Caki2 (cell line): ENCODE data around the gene NEK4. TPM values are rescaled to one million over a fixed set of nuclear protein-coding genes. Genes with fewer than 3 reads are reported as not detected.

Experiments
- DNase-seq: peaks from one replicate; pipeline ENCODE4 v3.0.0-alpha.2; 2015; ENCODE audit warnings: low read depth
- in situ Hi-C: cut with HindIII; loops from 2 replicates; pipeline ENCODE4 v1.10.0; 2016; ENCODE audit warnings: low sequenced_read_pairs, low pct_unique_long_range_greater_than_20kb, mixed read lengths
- total RNA-seq: library from RNA; depleted of rRNA; stranded (reverse); fragments of >200 nt; shearing (Covaris generic); gene quantifications from 2 replicates; pipeline ENCODE4 v1.2.3, GENCODE V29; 2014; ENCODE audit warnings: low replicate concordance

Gene NEK4
- total RNA-seq, 1 experiment from 2014 or later = 27.3 TPM

- in situ Hi-C loops = no loop called here
- no peak for DNase-seq
Observed at GRCh38 chr3:52794612-52795099, 23.9 kb upstream of the NEK4 start, which contains the start of gene ITIH3. Gene ITIH3 (plus strand): TSS chr3:52794796. CDS start chr3:52794804, 8 bp downstream.

DNA sequence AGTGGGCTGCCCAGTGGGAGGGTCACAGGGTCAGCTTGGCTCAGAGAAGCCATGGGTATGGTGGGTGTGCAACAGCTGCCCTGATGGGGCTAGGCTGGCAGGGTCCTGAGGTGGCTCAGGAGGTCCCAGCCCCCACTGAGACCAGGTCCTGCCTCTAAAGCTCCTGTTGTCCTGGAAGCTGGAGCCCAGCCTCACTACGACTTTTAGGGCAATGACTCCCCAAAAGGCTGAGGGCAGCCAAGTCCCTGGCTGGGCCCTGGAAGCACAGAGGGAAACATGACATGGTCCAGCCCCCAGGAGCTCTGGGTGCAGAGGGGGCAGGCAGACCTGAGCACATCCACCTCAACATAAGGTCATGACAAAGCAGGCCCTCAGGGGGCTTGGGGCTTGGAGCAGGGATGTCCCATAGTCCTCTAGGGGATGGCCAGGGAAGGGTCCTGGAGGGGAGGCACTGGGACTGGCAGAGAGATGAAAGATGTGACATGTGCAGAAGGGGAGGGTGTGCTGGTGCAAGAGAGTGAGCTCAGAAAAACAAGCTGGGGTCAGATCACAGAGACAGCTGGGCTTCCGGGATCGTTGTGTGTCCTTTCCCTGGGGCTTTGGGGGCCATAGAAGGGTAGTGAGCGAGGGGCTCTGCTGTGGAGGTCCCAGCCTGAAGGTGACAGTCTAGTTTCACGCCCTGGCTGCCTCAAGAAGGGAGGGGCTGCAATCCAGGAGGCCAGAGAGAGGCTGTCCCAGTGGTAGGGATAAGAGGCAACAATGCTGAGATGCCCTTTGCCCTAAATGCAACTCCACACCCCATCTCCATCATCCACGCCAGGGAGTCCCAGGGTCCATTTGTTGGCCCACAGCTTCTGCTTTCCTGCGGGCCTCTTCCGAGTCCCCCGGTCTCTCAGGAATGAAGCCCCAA lies 23.2 kb upstream of the NEK4 start:
- in situ Hi-C loops = no loop called here
- DNase-seq = no peak

- in situ Hi-C loops = no loop called here
- DNase-seq = no peak
Observed at GRCh38 chr3:52792961-52793695, 22.4 kb upstream of the NEK4 start.

- in situ Hi-C loops = no loop called here
- DNase-seq = no peak
Observed at GRCh38 chr3:52792413-52792812, 21.7 kb upstream of the NEK4 start.

DNA sequence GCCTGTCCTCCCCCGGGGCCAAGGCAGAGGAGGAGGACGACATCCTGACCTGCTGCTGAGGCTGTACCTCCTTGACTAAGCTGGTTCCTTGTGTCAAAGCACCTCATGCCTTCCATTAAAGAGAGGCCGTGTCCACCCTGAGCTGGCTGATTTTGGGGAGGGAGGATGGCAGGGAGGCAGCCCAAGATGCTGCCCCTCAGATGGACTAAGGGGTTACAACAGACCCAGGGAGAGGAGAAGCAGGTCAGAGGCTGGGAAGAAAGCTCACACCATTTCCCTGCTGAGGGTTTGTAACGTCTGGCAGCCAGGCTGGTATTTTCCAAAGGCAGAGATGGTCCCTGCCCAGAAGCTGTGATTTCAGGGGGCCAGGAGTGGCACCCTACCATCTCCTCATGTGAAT lies 21.2 kb upstream of the NEK4 start:
- in situ Hi-C loops = no loop called here
- DNase-seq = no peak

- in situ Hi-C loops = no loop called here
- no peak for DNase-seq
Observed at GRCh38 chr3:52791366-52791765, 20.6 kb upstream of the NEK4 start.

GRCh38 chr3:52790741-52791140 lies 20.0 kb upstream of the NEK4 start:
- DNase-seq = no peak
- in situ Hi-C loops = no loop called here

- no peak for DNase-seq
- in situ Hi-C loops = no loop called here
Observed at GRCh38 chr3:52790337-52790736, 19.6 kb upstream of the NEK4 start.

GRCh38 chr3:52789746-52790040 lies 19.0 kb upstream of the NEK4 start:
- DNase-seq = no peak
- in situ Hi-C loops = no loop called here

DNA sequence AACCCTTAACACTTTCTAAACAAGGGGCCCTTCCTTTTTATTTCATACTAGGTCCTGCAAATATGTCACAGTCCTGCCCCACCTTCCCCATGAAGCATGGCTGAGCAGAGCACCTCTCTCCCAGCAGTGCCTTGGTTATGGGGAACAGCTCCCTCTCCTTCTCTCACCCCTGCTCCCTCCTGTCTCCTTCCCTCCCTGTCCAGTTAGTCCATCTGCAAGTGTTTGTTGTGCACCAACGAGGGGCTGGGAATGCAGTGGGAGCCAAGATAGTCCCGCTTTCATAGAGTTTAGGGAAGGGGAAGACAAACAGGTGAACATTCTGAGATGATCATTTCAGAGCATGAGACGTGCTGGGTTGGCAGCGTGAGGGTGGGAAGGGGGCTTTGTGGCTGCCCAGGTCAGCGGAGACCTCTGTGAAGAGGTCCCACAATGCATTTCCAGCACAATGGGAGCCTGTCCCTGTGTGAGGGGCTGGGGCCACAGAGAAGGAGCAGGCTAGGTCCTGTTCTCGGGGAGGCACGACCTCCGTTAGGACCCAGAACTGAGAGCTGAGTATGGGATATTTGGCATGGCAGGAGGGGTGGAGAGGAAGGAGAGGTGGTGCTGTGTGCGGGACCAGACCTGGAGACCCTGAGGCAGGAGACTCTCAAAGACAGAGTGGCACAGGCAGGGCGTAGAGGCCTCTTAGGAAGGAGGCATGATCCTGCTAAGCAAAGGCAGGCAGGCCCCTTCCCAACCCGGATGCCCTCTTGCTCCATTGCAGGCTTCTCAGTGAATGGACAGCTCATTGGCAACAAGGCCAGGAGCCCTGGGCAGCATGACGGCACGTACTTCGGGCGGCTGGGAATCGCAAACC lies 18.4 kb upstream of the NEK4 start:
- in situ Hi-C loops = no loop called here

DNA sequence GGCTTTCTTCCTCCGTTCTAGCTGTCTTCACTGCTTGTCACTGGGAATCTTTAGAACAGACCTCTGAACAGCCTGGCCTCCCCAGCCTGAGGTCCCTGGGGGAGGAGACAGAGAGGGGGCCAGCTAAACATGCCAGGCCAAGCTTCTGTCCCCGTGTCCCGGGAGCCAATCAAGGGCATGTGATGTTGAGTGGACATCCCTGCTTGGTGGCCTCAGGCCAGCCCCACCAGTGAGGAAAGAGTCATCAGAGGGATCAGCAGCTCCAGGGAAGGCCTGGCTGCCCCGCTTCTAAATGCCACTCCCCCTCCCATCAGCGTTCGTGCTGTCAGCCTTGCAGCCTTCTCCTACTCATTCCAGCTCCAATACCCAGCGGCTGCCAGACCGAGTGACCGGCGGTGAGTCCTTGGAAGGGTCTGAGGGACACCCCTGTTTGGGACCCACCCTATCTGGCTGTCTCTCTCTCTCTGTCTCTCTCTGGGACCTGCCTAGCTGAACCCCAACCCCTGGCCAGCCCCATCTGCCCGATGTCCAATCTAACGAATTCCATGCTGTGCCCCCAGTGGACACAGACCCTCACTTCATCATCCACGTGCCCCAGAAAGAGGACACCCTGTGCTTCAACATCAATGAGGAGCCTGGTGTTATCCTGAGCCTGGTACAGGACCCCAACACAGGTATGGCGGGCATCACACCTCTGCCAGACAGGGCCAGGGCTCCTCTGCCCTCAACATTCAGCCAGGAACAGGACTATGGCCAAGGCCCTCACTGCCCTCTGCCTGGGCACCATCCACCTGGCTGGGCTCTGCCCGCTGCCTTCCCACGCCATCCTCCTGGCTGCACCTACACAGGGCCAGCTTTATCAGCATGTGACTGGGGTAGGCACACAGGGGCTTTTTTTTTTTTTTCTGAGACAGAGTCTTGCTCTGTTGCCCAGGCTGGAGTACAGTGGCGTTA lies 17.2 kb upstream of the NEK4 start:
- in situ Hi-C loops = no loop called here
- no peak for DNase-seq

More for the DNA sequence above, 18.4 kb upstream of the NEK4 start:
- no peak for DNase-seq

DNA sequence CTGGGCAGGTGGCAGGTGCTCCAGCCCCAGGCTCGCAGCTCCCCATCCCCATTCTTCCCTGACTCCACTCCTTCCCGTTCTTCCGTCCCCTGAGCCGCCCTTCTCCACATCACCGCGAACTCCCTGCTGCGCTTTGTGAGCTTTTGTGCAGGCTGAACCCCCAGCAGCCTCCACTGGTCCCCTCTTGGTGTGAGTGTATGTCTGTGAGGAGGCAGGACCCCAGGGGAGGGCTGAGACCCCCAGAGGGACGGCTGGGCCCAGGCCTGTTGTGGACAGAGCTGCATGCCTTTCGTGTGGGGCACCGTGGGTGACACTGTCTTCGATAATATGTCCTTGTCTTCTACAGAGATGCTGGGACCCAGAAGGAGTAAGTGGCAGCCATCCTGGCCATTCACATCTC lies 16.5 kb upstream of the NEK4 start:
- in situ Hi-C loops = no loop called here
- no peak for DNase-seq

DNA sequence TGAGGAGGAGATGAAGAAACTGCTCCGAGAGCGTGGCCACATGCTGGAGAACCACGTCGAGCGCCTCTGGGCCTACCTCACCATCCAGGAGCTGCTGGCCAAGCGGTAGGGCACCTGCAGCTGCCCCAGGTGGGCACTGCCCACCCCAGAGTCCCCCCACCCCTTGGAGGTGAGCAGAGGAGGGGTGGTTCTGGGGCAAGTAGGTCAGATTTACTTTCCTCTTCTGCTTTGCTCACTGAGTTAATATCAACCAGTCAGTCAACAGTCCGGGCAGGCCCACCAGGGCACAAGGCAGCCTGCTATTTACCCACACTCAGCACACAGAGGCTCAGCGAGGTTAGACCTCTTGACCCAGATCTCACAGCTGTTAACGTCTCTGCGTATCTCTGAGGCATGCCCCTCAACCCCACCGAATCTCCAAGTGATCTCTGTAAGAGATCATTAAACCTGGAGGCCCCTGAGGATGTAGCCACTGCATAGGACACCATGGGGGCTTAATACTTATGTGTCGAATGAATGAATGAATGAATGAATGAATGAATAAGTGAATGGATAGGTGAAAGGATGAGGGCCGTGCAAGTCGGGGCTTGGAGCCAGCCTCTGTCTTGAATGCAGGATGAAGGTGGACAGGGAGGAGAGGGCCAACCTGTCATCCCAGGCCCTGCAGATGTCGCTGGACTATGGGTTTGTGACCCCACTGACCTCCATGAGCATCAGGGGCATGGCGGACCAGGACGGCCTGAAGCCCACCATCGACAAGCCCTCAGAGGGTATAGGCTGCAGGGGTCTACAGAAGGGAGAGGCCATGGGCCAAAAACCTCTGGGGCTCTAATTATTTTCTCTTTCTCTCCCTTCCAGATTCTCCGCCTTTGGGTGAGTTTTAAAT lies 15.8 kb upstream of the NEK4 start:
- in situ Hi-C loops = no loop called here

DNA sequence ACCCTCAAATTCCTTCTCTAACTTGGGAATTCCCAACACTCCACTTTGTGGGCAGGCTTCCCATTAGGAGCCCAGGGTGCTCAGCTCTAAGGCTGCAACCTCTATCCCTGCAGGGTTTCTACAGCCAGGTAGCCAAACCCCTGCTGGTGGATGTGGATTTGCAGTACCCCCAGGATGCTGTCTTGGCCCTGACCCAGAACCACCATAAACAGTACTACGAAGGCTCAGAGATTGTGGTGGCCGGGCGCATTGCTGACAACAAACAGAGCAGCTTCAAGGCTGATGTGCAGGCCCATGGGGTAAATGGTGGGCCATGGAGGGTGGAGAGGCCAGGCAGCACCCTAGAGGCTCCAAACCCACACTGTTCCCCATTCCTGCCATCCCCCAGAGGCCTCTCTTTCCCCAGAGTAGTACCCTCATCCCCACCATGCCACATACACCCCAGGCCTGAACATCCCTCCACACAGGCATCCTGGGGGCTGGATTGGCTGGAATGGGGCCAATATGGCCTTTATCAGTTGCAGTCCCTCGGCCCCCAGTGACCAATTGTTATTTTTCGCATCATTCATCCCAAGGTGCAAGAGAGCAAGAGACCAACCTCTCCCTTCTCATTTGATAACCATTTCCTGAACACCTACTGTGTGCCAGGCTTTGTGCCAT lies 14.3 kb upstream of the NEK4 start:
- DNase-seq = no peak
- in situ Hi-C loops = no loop called here

More for the DNA sequence above, 15.8 kb upstream of the NEK4 start:
- DNase-seq = no peak

DNA sequence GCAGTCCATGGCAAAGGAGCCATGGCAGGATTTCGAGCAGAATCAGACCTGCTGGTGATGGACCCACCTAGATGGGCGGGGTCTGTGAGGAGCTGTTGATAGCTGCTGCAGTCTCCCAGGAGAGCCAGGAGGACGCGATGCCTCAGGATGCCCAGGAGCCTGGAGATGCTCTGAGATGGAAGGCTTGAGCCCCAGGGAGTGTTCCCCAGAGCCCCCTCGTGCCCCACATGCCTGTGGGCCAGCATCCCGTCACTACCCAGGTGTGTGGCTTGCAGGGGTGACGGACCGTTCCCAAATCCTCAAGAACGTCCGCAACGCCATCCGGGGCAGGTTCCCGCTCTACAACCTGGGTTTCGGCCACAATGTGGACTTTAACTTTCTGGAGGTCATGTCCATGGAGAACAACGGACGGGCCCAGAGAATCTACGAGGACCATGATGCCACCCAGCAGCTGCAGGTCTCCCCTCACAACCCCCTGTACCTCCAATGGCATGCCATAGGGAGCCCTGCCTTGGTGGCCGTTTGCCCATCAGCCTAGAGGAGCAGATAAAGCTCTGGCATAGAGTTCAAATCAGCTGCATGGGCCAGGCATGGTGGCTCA lies 13.4 kb upstream of the NEK4 start:
- in situ Hi-C loops = no loop called here
- no peak for DNase-seq

GRCh38 chr3:52783211-52783555 lies 12.4 kb upstream of the NEK4 start:
- DNase-seq = no peak
- in situ Hi-C loops = no loop called here
